ENCODE data around the gene ATG2A.

ATG2A gene

GRCh38 chr11:64916775-64917662, at the start of gene ATG2A:
ATG2A (minus strand) TSS chr11:64917209; CDS start chr11:64917135, 74 bp downstream.
- peak; percentile 99 for DNase-seq

GRCh38 chr11:64963072-64963631, 46.1 kb upstream of the ATG2A start:
- DNase-seq = no peak

GRCh38 chr11:64960719-64961118, 43.7 kb upstream of the ATG2A start:
- DNase-seq = no peak

GRCh38 chr11:64959498-64959897, 42.5 kb upstream of the ATG2A start:
- no peak for DNase-seq

DNA sequence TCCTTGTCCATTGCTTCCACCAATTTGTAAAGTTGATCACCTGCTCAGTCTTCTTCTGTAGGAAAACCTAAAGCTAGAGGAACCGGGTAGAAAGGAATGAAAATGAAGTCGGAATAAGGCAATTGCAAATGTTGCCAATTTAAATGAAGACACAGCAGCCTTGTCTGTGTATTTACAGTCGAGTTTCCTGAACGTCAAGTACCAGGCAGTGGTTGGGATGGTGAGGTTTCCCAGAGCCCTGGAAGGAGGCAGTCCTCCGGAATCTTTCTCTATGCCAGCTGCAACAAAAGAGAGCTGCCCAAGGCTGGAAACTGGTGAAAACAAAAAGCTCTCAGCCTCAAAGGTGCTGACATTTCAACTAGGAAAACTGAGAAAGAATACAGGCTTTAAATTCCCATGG, 37.2 kb upstream of the ATG2A start:
- DNase-seq = no peak

DNA sequence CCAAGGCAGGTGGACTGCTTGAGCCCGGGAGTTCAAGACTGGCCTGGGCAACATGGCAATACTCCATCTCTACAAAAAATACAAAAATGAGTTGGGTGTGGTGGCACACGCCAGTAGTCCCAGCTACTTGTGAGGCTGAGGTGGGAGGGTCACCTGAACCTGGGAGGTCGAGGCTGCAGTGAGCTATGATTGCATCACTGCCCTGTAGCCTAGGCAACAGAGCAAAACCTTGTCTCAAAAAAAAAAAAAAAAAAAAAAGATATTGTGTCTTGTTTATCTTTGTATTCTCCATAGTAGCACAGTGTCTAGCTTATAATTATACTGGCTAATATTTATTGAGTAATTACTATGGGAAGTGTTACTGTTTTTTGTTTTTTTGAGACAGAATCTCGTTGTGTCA, 34.5 kb upstream of the ATG2A start:
- no peak for DNase-seq

- DNase-seq = no peak
These were observed 30.3 kb upstream of the ATG2A start for GRCh38 chr11:64947208-64947814.

GRCh38 chr11:64936539-64936938, 19.5 kb upstream of the ATG2A start:
- DNase-seq = no peak

GRCh38 chr11:64935359-64936081, 18.5 kb upstream of the ATG2A start, which contains the start of gene GPHA2:
GPHA2 (minus strand) TSS chr11:64935893; CDS start chr11:64935460, 433 bp downstream.
- no peak for DNase-seq

DNA sequence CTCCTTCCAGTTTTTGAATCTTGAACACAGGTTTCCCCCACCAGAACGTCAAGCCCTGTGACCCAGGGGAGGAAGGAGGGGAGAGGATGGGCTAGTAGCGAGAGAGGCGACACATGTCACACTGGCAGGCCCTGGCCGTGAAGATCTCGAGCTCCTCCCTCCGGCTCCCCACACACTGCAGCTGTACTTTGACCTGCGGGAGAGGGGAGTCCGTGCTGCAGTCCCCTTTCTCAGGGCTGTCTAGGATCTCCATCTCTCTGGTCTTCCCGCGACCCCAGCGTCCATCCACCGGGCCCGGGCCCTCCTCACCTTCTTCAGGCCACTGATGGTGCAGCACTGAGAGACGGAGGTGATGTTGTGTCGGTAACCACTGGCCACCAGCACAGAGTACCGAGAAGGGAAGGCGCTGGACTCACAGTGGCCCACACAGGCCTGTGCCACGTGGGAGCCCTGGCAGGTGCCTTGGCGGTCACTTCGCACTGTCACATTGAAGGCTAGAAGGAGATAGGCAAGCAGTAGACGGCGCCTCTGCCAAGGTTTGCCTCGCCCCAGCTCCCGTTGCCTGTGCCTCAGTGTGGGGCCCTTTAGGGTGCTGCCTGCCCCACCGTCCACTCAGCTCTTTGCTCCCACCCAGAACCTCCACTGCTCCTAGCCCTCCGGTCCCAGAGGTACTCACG, 17.8 kb upstream of the ATG2A start:
- no peak for DNase-seq

DNA sequence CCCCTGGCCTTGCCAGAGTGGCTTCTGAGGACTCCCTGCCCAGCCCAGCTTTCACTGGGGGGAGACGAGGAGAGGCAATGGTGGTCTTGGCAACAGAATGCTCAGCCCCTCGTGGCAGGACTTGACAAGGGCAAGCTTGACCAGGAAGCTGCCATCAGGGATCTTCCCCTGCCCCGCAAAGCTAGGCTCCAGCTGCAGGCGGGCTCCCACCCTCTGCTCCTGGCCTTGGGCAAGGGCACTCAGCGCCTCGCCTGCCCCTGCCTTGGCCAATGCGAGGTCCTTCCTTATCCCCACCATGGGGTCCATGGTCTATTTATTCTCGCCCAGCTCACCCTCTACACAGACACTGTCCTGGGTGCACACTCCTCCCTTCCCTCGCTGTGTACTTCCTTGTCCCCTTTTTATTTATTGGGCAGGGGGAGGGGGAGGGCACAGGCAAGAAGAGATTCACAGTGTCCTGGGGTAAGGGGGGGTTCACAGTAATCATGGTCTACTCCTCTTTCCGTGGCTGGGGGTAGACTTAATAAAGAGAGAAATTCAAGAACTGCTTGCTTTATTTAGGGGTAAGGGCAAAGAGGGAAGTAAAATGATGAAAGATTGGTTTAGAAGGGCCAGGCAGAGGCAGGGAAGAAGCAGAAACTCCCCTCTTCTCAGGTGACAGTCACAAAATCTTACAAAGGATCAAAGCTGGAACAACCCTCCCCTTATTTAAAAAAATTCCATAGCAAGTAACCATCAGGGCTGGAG, 17.1 kb upstream of the ATG2A start:
- no peak for DNase-seq

GRCh38 chr11:64933213-64933934, 16.4 kb upstream of the ATG2A start:
- no peak for DNase-seq

DNA sequence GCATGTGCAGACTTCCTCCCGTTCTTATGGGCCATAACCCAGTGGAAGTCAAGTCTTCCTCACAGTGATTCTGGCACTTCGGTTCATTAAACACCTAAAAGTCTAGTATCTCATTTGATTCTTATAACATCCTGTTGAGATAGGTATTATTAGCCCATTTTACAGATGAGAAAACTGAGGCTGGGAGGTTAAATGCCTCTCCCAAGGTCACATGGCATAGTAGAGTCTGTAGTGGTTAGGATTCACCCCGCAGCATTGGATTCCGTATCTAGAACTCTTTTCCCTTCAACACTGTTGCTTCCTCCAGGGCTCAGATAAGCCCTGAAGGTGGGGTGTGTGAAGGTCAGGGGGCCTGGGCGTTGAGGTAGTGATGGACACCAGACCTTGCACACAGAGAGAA, 15.3 kb upstream of the ATG2A start:
- no peak for DNase-seq

DNA sequence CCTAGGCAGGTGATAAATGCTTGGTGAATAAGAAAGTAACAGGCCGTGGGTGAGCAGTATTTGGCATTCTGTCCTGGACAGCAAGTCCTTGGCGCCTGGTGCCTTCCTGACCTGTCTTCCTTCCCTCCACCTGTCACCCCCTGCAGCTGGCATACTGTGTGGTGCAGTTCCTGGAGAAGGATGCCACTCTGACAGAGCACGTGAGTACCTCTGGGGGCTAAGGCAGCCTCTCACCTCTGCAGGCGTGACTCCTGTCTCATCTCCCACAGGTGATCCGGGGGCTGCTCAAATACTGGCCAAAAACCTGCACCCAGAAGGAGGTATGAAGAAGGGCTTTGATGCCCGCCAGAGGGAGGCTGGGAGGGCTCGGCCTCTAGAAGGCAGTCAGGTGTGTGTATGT, 14.3 kb upstream of the ATG2A start:
- no peak for DNase-seq

GRCh38 chr11:64930340-64930739, 13.3 kb upstream of the ATG2A start:
- DNase-seq = no peak

GRCh38 chr11:64929625-64930024, 12.6 kb upstream of the ATG2A start:
- DNase-seq = no peak

GRCh38 chr11:64928957-64929356, 11.9 kb upstream of the ATG2A start:
- no peak for DNase-seq

- DNase-seq = no peak
These were observed 9.7 kb upstream of the ATG2A start for GRCh38 chr11:64926689-64927088.

DNA sequence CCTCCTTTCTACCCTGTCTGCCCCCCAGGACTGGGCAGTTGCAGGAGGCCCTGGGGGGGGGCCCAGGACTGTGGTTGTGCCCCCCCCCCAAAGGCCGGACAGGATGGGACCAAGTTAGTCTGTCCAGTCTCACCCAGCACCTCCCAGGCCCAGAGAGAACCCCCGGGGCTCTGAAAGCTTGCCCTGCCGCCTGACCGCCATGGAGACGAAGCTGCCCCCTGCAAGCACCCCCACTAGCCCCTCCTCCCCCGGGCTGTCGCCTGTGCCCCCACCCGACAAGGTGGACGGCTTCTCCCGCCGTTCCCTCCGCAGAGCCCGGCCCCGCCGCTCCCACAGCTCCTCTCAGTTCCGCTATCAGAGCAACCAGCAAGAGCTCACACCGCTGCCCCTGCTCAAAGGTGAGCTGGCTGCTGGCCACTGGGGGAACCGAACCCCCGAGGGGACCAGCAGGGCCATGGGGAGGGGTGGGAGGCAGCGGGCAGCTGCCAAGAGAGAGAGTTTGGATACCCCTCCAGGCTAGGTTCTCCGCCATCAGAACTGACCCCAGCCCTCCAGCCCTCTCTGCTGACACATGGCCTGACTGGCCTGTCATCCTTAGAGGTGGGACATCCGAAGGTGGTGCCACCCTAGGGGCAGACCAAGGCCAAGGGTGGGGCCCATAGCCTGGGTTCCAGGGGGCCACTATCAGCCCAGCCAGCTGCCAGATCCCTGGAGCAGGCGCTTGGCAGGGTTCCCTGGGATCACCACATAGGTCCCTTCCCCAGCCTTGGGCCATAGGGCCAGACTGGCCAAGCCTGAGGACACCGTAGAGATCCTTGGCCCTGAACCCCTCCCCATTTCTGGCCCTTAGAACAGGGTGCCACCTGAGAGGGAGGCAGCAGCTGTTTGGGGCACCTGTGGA, 8.8 kb upstream of the ATG2A start:
- no peak for DNase-seq

- no peak for DNase-seq
These were observed 7.9 kb upstream of the ATG2A start for GRCh38 chr11:64924910-64925284.
